ENCODE data around the gene TPST2. TPM values are rescaled to one million over a fixed set of nuclear protein-coding genes. Genes with fewer than 3 reads are reported as not detected.

The TPST2 gene
- total RNA-seq, 1 experiment from 2014 or later, result 11.8 TPM

- no peak overlapping the region for H3K4me3 Mint-ChIP-seq (ENCODE audit: low read depth, unreplicated experiment)
- no peak for DNase-seq
- no peaks in the 10 kb centered on the region for H3K9me3 Mint-ChIP-seq (ENCODE audit: low read depth, unreplicated experiment)
- intact Hi-C loops (cut with micrococcal nuclease; ENCODE audit: unreplicated experiment), result no loop called here
- no TSS peak for BruUV-seq (replicated peaks)
- no peaks in the 10 kb centered on the region for H3K4me1 Mint-ChIP-seq (ENCODE audit: low read depth, unreplicated experiment)
- H3K27ac Mint-ChIP-seq (ENCODE audit: unreplicated experiment), result no peak overlapping the region
- TF ChIP-seq CTCF (IDR thresholded peaks at IDR 0.05; ENCODE audit: unreplicated experiment), result no peak
- H3K27me3 Mint-ChIP-seq (ENCODE audit: unreplicated experiment), result peaks cover 66% of the 10 kb centered on the region
- CTCF ChIA-PET, result no interaction called here
- H3K36me3 Mint-ChIP-seq (ENCODE audit: insufficient read depth, unreplicated experiment), result no peaks in the 10 kb centered on the region
These were observed 14.4 kb upstream of the TPST2 start for GRCh38 chr22:26604368-26604767.

- BruUV-seq (replicated peaks), result no TSS peak
- H3K4me1 Mint-ChIP-seq (ENCODE audit: low read depth, unreplicated experiment), result peaks cover 15% of the 10 kb centered on the region
- peaks cover 3% of the 10 kb centered on the region for H3K36me3 Mint-ChIP-seq (ENCODE audit: insufficient read depth, unreplicated experiment)
- no peak for TF ChIP-seq CTCF (IDR thresholded peaks at IDR 0.05; ENCODE audit: unreplicated experiment)
- intact Hi-C loops (cut with micrococcal nuclease; ENCODE audit: unreplicated experiment), result no loop called here
- H3K9me3 Mint-ChIP-seq (ENCODE audit: low read depth, unreplicated experiment), result no peaks in the 10 kb centered on the region
- no peak overlapping the region for H3K4me3 Mint-ChIP-seq (ENCODE audit: low read depth, unreplicated experiment)
- no peak overlapping the region for H3K27ac Mint-ChIP-seq (ENCODE audit: unreplicated experiment)
- H3K27me3 Mint-ChIP-seq (ENCODE audit: unreplicated experiment), result peaks cover 65% of the 10 kb centered on the region
- DNase-seq, result no peak
- CTCF ChIA-PET, result no interaction called here
These were observed 12.2 kb upstream of the TPST2 start for GRCh38 chr22:26602127-26602526.

- H3K4me1 Mint-ChIP-seq (ENCODE audit: low read depth, unreplicated experiment), result peaks cover 19% of the 10 kb centered on the region
These were observed 11.8 kb upstream of the TPST2 start for GRCh38 chr22:26601726-26602125.

DNA sequence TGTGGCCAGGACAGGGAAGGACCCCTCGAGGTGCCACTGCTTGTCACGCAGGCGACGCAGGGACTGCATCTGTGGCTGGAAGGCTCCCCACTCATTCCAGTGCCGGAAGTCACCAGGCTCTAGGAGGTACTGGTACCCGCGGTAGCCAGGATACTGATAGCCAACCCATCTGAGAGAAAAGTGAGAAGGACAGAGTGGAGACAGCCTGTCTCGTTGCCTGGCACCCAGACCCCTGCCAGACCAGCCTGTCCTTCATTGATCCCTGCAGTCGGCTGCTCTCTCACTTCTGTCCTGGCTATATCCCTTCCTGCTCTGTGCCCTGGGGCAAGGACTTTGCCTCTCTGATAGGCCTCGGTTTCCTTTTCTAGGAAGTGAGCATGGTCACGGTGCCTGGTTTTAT, 9.6 kb upstream of the TPST2 start:
- no peaks in the 10 kb centered on the region for H3K9me3 Mint-ChIP-seq (ENCODE audit: low read depth, unreplicated experiment)
- H3K36me3 Mint-ChIP-seq (ENCODE audit: insufficient read depth, unreplicated experiment), result peaks cover 3% of the 10 kb centered on the region
- no peak for TF ChIP-seq CTCF (IDR thresholded peaks at IDR 0.05; ENCODE audit: unreplicated experiment)
- BruUV-seq (replicated peaks), result no TSS peak
- CTCF ChIA-PET, result no interaction called here
- peaks cover 70% of the 10 kb centered on the region for H3K27me3 Mint-ChIP-seq (ENCODE audit: unreplicated experiment)
- intact Hi-C loops (cut with micrococcal nuclease; ENCODE audit: unreplicated experiment), result no loop called here
- no peak overlapping the region for H3K4me3 Mint-ChIP-seq (ENCODE audit: low read depth, unreplicated experiment)
- H3K4me1 Mint-ChIP-seq (ENCODE audit: low read depth, unreplicated experiment), result peaks cover 20% of the 10 kb centered on the region
- no peak for DNase-seq
- no peak overlapping the region for H3K27ac Mint-ChIP-seq (ENCODE audit: unreplicated experiment)

More at GRCh38 chr22:26601726-26602125, 11.8 kb upstream of the TPST2 start:
- no peak overlapping the region for H3K27ac Mint-ChIP-seq (ENCODE audit: unreplicated experiment)
- no peak for DNase-seq
- intact Hi-C loops (cut with micrococcal nuclease; ENCODE audit: unreplicated experiment), result no loop called here
- no peak for TF ChIP-seq CTCF (IDR thresholded peaks at IDR 0.05; ENCODE audit: unreplicated experiment)
- H3K27me3 Mint-ChIP-seq (ENCODE audit: unreplicated experiment), result peaks cover 69% of the 10 kb centered on the region
- H3K9me3 Mint-ChIP-seq (ENCODE audit: low read depth, unreplicated experiment), result no peaks in the 10 kb centered on the region
- H3K36me3 Mint-ChIP-seq (ENCODE audit: insufficient read depth, unreplicated experiment), result peaks cover 3% of the 10 kb centered on the region
- CTCF ChIA-PET, result interaction anchor here (0.6 kb wide), 1 partner anchor 1655 kb away, joined by 3 read pairs; no protein-coding TSS in a partner anchor
- BruUV-seq (replicated peaks), result no TSS peak
- H3K4me3 Mint-ChIP-seq (ENCODE audit: low read depth, unreplicated experiment), result no peak overlapping the region

Measured in Calu3 (cell line).